Measurements from ENCODE around the gene CRTAP. TPM values are rescaled to one million over a fixed set of nuclear protein-coding genes. Genes with fewer than 3 reads are reported as not detected.
"Not testable (repeated sequence)": the region's sequence is repeated elsewhere in the genome, so short reads cannot be mapped to it uniquely, and the experiment has no call there.

CRTAP gene
- polyA plus RNA-seq, 3 donors = 134 to 321 (median 317) TPM

DNA sequence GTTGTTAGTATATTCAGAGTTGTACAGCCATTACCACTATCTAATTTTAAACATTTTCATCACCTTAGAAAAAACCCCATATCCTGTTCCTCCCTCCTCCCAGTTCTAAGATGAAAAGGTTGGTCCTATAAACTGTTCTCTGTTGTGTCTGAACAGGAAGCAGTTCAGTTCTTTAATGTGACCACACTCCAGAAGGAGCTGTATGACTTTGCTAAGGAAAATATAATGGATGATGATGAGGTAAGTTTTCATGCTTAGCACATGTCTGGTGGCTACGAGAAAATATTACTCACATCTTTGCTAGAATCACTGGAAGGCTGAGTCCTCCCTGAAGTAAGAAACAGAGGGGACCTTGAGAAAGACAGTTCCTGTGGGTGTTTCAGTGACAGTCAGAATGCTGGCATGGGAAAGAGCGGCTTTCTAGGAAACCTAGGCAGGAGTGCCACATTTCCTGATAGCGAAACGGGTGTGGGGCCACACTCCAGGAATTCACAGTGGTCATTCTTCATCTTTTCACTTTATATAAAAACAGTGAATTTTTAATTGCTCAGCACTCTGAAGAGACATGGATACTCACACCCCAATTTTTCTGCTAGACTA is 20.3 kb downstream of the CRTAP start:
- Mint-ChIP-seq H3K4me1 (no peaks in the 10 kb centered on the region), H3K27ac (peak overlapping the region in 2 of 7 donors; percentile 15 to 42), H3K4me3 (no peak overlapping the region), H3K9me3 (peaks cover 0 to 5% (median 0%) of the 10 kb centered on the region in 7 donors), H3K27me3 (ENCODE audit: low read depth in 3 of 3) (no peaks in the 10 kb centered on the region), H3K36me3 (peaks cover 70 to 92% of the 10 kb centered on the region in 2 donors)
- no peak for DNase-seq
- Histone ChIP-seq H3K9me3 (replicated peaks in 1 of 2; ENCODE audit: control insufficient read depth in 1 of 2, insufficient read depth in 1 of 2, low read length in 2 of 2) (no peaks in the 10 kb centered on the region), H2AFZ (ENCODE audit: insufficient read depth, low read depth, low read length, poor library complexity, severe bottlenecking) (no peak overlapping the region), H3K27ac (ENCODE audit: low read depth in 1 of 2, low read length in 2 of 2) (no peak overlapping the region), H3K4me2 (replicated peaks; ENCODE audit: extremely low read depth, low read length, poor library complexity, severe bottlenecking) (no peak overlapping the region), H3K27me3 (ENCODE audit: control insufficient read depth in 2 of 2, insufficient read depth in 2 of 2, low read length in 2 of 2) (no peaks in the 10 kb centered on the region), H3K36me3 (replicated peaks in 1 of 2; ENCODE audit: control insufficient read depth in 1 of 2, insufficient read depth in 2 of 2, low read length in 2 of 2) (peaks cover 76 to 94% of the 10 kb centered on the region in 2 donors), H3K4me1 (ENCODE audit: control insufficient read depth in 1 of 2, insufficient read depth in 2 of 2, low read length in 2 of 2) (no peaks in the 10 kb centered on the region), H3K4me3 (replicated peaks in 1 of 3; ENCODE audit: low read depth in 2 of 3, low read length in 3 of 3) (no peak overlapping the region), H3K79me2 (ENCODE audit: insufficient read depth, low read length) (no peaks in the 10 kb centered on the region), H3K9ac (ENCODE audit: insufficient read depth, low read length, poor library complexity, severe bottlenecking) (no peak overlapping the region), H4K20me1 (ENCODE audit: insufficient read depth, low read length) (peaks cover 13% of the 10 kb centered on the region)
- 100% methylated on average over 1 of the region's 4 CpGs for WGBS (ENCODE audit: insufficient coverage)
- TF ChIP-seq CTCF (IDR thresholded peaks at IDR 0.05) = no peak
- intact Hi-C loops (cut with micrococcal nuclease) = loop anchor here (5.0 kb wide), 1 partner anchor 238 kb away; no protein-coding TSS in a partner anchor

DNA sequence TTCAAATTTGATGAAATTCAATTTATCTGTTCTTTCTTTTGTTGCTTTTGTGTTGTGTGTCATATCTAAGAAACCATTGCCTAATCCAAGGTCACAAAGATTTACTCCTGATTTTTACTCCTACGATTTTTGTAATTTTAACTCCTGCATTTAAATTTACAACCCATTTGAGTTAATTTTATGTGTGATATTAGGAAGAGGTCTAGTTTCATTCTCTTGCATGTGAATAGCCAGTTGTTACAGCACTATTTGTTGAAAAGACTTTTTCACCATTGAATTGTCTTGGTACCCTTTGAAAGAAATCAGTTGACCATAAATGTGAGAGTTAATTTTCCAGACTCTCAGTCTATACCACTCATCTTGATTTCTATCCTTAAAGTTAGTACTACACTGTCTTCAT is 23.9 kb downstream of the CRTAP start:
- whole genome bisulfite sequencing (ENCODE audit: insufficient coverage) = no CpG with 5 or more reads among the region's 1 CpG
- Mint-ChIP-seq H3K4me1 (no peaks in the 10 kb centered on the region), H3K36me3 (peaks cover 77 to 92% of the 10 kb centered on the region in 2 donors), H3K27me3 (ENCODE audit: low read depth in 3 of 3) (no peaks in the 10 kb centered on the region), H3K9me3 (peaks cover 0 to 5% (median 0%) of the 10 kb centered on the region in 7 donors), H3K27ac (no peak overlapping the region), H3K4me3 (no peak overlapping the region)
- DNase-seq = no peak
- no peak for TF ChIP-seq CTCF (IDR thresholded peaks at IDR 0.05)
- no peak overlapping the region for H3K27ac ChIP-seq (ENCODE audit: low read depth in 1 of 2, low read length in 2 of 2)
- no peaks in the 10 kb centered on the region for H3K9me3 ChIP-seq (replicated peaks in 1 of 2; ENCODE audit: control insufficient read depth in 1 of 2, insufficient read depth in 1 of 2, low read length in 2 of 2)
- no peak overlapping the region for H2AFZ ChIP-seq (ENCODE audit: insufficient read depth, low read depth, low read length, poor library complexity, severe bottlenecking)
- no peak overlapping the region for H3K4me3 ChIP-seq (replicated peaks in 1 of 3; ENCODE audit: low read depth in 2 of 3, low read length in 3 of 3)
- H3K79me2 ChIP-seq (ENCODE audit: insufficient read depth, low read length) = no peaks in the 10 kb centered on the region
- peaks cover 75 to 97% of the 10 kb centered on the region in 2 donors for H3K36me3 ChIP-seq (replicated peaks in 1 of 2; ENCODE audit: control insufficient read depth in 1 of 2, insufficient read depth in 2 of 2, low read length in 2 of 2)
- intact Hi-C loops (cut with micrococcal nuclease) = no loop called here
- H3K4me1 ChIP-seq (ENCODE audit: control insufficient read depth in 1 of 2, insufficient read depth in 2 of 2, low read length in 2 of 2) = no peaks in the 10 kb centered on the region
- no peak overlapping the region for H3K9ac ChIP-seq (ENCODE audit: insufficient read depth, low read length, poor library complexity, severe bottlenecking)
- H4K20me1 ChIP-seq (ENCODE audit: insufficient read depth, low read length) = no peaks in the 10 kb centered on the region
- H3K27me3 ChIP-seq (ENCODE audit: control insufficient read depth in 2 of 2, insufficient read depth in 2 of 2, low read length in 2 of 2) = no peaks in the 10 kb centered on the region
- H3K4me2 ChIP-seq (replicated peaks; ENCODE audit: extremely low read depth, low read length, poor library complexity, severe bottlenecking) = no peak overlapping the region

DNA sequence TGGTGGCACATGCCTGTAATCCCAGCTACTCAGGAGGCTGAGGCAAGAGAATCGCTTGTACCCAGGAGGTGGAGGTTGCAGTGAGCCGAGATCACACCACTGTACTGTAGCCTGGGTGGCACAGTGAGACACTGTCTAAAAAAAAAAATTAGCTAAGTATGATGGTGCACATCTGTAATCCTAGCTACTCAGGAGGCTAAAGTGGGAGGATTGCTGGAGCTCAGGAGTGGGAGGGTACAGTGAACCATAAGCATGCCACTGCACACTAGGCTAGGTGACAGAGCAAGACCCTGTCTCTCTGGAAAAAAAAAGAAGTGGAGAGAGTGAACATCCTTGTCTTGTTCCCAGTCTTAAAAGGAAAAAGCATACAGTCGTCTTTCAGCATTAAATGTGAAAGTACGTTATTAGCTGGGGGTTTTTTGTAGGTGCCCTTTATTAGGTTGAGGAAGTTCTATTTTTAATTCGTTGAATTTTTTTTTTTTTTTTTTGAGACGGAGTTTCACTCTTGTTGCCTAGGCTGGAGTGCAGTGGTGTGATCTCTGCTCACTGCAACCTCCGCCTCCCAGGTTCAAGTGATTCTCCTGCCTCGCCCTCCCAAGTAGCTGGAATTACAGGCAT is 25.3 kb downstream of the CRTAP start:
- H3K27me3 Mint-ChIP-seq (ENCODE audit: low read depth in 3 of 3); H3K4me2 ChIP-seq (replicated peaks; ENCODE audit: extremely low read depth, low read length, poor library complexity, severe bottlenecking); H3K79me2 ChIP-seq (ENCODE audit: insufficient read depth, low read length); H3K9me3 ChIP-seq (replicated peaks in 1 of 2; ENCODE audit: control insufficient read depth in 1 of 2, insufficient read depth in 1 of 2, low read length in 2 of 2); H2AFZ ChIP-seq (ENCODE audit: insufficient read depth, low read depth, low read length, poor library complexity, severe bottlenecking); H3K4me3 Mint-ChIP-seq; H3K27me3 ChIP-seq (ENCODE audit: control insufficient read depth in 2 of 2, insufficient read depth in 2 of 2, low read length in 2 of 2); DNase-seq; H3K4me3 ChIP-seq (replicated peaks in 1 of 3; ENCODE audit: low read depth in 2 of 3, low read length in 3 of 3); H3K4me1 ChIP-seq (ENCODE audit: control insufficient read depth in 1 of 2, insufficient read depth in 2 of 2, low read length in 2 of 2); intact Hi-C loops (cut with micrococcal nuclease); H3K9me3 Mint-ChIP-seq; H3K4me1 Mint-ChIP-seq; H3K27ac Mint-ChIP-seq; H3K27ac ChIP-seq (ENCODE audit: low read depth in 1 of 2, low read length in 2 of 2); H4K20me1 ChIP-seq (ENCODE audit: insufficient read depth, low read length); H3K9ac ChIP-seq (ENCODE audit: insufficient read depth, low read length, poor library complexity, severe bottlenecking): not testable (repeated sequence)
- H3K36me3 ChIP-seq (replicated peaks in 1 of 2; ENCODE audit: control insufficient read depth in 1 of 2, insufficient read depth in 2 of 2, low read length in 2 of 2) = peaks cover 72 to 97% of the 10 kb centered on the region in 2 donors
- peaks cover 79 to 92% of the 10 kb centered on the region in 2 donors for H3K36me3 Mint-ChIP-seq
- 89% methylated on average over 3 of the region's 8 CpGs for WGBS (ENCODE audit: insufficient coverage)

Data from CD14-positive monocyte (primary cell).